ENCODE measurements around the gene CCNJL.

The CCNJL gene

GRCh38 chr5:160317434-160317833, 5.1 kb upstream of the CCNJL start:
- no peak for TF ChIP-seq CTCF (IDR thresholded peaks at IDR 0.05; ENCODE audit: low read depth, low read length)
- DNase-seq (ENCODE audit: low read depth in 2 of 2), result no peak

GRCh38 chr5:160315968-160316367, 3.6 kb upstream of the CCNJL start:
- TF ChIP-seq CTCF (IDR thresholded peaks at IDR 0.05; ENCODE audit: low read depth, low read length), result no peak
- no peak overlapping the region for H3K4me3 ChIP-seq (replicated peaks in 1 of 2; ENCODE audit: low read depth in 2 of 2, low read length in 2 of 2)
- DNase-seq (ENCODE audit: low read depth in 2 of 2), result peak; percentile 14 to 66

More at GRCh38 chr5:160317434-160317833, 5.1 kb upstream of the CCNJL start:
- H3K4me3 ChIP-seq (replicated peaks in 1 of 2; ENCODE audit: low read depth in 2 of 2, low read length in 2 of 2), result no peak overlapping the region

GRCh38 chr5:160312960-160313727, 780 bp upstream of the CCNJL start:
- TF ChIP-seq CTCF (IDR thresholded peaks at IDR 0.05; ENCODE audit: low read depth, low read length), result no peak
- no peak for DNase-seq (ENCODE audit: low read depth in 2 of 2)
- H3K4me3 ChIP-seq (replicated peaks in 1 of 2; ENCODE audit: low read depth in 2 of 2, low read length in 2 of 2), result peak overlapping the region; percentile 54 to 67

GRCh38 chr5:160311491-160312133, 752 bp downstream of the CCNJL start:
- peak overlapping the region; percentile 58 to 67 for H3K4me3 ChIP-seq (replicated peaks in 1 of 2; ENCODE audit: low read depth in 2 of 2, low read length in 2 of 2)
- no peak for TF ChIP-seq CTCF (IDR thresholded peaks at IDR 0.05; ENCODE audit: low read depth, low read length)
- peak; percentile 13 to 25 for DNase-seq (ENCODE audit: low read depth in 2 of 2)

- no peak overlapping the region for H3K4me3 ChIP-seq (replicated peaks in 1 of 2; ENCODE audit: low read depth in 2 of 2, low read length in 2 of 2)
- no peak for DNase-seq (ENCODE audit: low read depth in 2 of 2)
- TF ChIP-seq CTCF (IDR thresholded peaks at IDR 0.05; ENCODE audit: low read depth, low read length), result no peak
Measured at GRCh38 chr5:160310552-160311295, 1.6 kb downstream of the CCNJL start.

- no peak for TF ChIP-seq CTCF (IDR thresholded peaks at IDR 0.05; ENCODE audit: low read depth, low read length)
- DNase-seq (ENCODE audit: low read depth in 2 of 2), result no peak
- H3K4me3 ChIP-seq (replicated peaks in 1 of 2; ENCODE audit: low read depth in 2 of 2, low read length in 2 of 2), result no peak overlapping the region
Measured at GRCh38 chr5:160310140-160310539, 2.2 kb downstream of the CCNJL start.
